Activated T-helper 1 cell treated with Interleukin-2 at 50 U/mL for 16 hours (primary cell): ENCODE results near the gene P2RX7.
"Not testable (repeated sequence)": the region's sequence is repeated elsewhere in the genome, so short reads cannot be mapped to it uniquely, and the experiment has no call there.

ENCODE experiments used
- DNase-seq: peaks from one replicate; pipeline ENCODE4 v3.0.0-alpha.2; 2020; ENCODE audit warnings: low read depth

Gene P2RX7

DNA sequence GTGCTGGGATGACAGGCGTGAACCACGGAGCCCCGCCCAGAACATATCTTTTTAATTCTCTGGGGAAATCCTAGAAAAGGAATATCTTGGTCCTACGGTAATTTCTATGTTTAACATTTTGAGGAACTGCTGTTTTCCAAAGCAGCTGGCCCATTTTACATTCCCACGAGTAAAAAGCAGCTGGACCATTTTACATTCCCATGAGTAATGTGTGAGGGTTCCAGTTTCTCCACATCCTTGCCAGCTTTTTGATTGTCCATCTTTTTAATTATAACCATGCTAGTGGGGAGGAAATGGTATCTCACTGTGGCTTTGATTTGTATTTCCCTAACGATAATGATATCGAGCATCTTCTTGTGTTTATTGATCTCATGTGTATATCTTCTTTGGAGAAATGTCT, 72.8 kb downstream of the P2RX7 start:
- DNase-seq = no peak

DNA sequence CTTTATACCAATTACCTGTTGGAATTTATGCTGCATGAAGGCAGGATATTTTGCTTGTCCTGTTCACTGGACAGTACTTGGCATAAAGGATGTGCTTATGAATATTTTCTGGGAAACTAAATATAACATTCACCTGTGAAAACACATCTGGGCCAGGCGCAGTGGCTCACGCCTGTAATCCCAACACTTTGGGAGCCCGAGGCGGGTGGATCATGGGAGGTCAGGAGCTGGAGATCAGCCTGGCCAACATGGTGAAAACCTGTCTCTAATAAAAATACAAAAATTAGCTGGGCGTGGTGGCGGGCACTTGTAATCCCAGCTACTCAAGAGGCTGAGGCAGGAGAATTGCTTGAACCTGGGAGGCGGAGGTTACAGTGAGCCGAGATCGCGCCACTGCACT, 75.9 kb downstream of the P2RX7 start:
- DNase-seq = not testable (repeated sequence)

DNA sequence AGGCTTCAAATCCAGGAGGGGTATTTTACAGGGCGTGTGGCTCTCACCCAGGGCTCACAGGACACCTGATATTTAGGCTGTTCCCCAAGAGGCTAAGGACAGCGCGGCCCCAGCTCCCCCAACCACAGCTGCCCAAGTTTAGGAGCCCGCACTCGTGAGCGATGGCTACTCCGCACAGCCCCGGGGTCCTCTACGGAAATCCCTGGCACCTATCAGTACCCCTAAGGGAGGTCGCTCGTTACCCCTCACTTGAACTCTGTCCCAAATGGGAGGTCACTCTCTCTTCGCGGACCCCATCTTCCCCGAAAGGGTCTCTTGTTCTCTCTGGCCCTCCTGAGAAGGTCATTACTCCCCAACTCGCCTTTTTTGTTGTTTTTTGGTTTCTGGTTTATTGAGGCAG, 76.5 kb downstream of the P2RX7 start:
- no peak for DNase-seq

DNA sequence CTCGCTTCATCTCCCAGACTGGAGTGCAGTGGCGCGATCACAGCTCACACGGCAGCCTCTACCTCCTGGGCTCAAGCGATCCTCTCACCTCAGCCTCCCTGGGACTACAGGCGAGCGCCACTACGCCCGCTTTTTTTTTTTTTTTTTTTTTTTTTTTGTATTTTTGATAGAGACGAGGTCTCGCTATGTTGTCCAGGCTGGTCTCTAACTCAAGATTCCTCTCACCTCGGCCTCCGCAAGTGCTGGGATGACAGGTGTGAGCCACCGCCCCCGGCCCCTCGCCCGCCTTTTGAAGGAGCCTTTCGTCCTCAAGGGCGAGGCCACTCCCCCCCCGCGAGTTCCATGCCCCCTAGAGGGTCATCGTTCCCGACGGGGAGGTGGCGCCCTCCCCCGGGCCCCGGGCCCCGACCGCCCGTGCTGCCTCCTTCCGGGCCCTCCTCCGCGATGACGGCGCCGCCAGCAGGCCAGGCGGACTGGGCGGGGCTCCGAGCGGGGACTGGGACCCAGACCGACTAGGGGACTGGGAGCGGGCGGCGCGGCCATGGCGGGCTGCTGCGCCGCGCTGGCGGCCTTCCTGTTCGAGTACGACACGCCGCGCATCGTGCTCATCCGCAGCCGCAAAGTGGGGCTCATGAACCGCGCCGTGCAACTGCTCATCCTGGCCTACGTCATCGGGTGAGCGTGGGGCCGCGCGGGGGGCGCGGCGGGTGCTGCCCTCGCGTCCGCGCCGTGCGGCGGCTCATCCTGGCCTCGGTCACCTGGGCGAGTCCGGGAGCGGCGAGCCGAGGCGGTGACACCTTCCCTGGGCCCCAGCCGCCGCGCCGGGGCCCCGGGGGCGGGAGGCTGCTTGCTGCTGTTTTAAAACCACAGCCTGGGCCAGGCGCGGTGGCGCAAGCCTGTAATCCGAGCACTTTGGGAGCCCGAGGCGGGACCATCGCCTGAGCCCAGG, 77.2 kb downstream of the P2RX7 start, which contains the start of gene P2RX4:
Gene P2RX4, plus strand, starts transcription at position 506 of the 949 bp plus-strand sequence. Its CDS starts 36 bp downstream, at position 542.
- DNase-seq = peak; percentile 78

DNA sequence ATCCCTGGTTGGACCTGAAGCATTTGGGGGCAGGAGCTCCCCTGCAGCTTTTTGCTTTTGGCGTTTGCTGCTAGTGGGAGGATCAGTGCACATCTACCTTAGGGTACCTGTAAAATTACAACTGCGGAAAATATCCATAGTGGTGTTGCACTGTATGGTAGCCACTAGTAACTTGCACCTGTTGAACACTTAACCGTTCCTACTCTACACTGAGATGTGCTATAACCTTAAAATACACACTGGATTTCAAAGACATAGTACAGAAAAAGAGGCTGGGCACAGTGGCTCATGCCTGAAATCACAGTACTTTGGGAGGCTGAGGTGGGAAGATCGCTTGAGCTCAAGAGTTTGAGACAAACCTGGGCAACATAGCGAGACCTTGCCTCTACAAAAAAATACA, 80.2 kb downstream of the P2RX7 start:
- no peak for DNase-seq

DNA sequence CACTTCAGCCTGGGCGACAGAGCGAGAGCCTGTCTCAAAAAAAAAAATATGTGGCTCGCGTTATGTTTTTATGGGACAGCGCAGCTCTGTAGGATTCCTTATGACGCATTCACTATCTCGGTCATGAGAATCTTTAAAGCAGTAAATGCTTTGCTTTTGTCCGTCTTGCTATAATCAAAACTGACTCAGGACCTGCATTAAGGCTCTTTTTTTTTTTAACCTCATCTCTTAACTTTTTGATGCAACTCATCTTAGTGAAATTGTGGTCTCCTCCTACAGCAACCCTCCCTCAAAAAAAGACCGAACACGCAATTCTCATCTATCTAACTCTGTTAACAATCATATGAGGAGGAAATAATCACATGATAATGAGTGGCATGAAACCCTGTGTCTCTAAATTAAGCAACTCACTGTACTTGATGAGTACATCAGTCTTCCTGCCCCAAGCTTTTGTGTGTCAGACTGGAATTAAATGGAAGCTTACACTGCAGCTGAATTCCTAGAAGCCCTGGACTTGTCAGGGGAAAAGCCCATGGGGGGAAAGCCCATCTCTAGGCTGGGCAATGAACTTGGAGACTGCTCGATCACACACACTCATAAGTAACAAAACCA, 81.6 kb downstream of the P2RX7 start:
- DNase-seq = no peak

DNA sequence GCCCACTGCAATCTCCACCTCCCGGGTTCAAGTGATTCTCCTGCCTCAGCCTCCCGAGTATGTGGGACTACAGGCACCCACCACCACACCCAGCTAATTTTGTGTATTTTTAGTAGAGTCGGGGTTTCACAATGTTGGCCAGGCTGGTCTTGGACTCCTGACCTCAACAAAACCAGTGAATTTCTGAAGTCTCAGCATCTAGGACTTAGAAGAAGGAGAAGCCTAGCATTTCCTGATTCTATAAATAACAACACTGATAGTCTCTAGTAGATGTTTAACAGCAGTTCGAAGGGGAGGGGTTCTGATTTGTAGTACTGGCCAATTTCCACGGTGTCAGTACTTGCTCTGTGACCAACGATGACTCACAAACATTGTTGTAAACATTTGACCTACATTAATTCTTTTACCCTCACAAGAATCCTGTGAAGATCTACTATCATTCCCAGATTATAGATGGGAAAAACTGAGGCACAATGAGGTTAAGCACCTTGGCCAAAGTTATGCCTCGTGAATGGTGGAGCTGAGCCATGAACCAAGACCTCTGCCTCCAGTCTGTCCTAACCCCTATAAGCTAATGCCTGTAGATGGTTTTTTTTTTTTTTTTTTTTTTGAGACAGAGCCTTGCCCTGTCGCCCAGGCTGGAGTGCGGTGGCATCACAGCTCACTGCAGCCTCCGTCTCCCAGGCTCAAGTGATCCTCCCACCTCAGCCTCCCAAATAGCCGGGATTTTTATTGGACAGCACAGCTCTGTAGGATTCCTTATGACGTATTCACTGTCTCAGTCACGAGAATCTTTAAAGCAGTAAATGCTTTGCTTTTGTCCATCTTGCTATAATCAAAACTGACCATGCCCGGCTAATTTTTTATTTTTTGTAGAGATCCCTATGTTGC, 82.4 kb downstream of the P2RX7 start:
- no peak for DNase-seq

DNA sequence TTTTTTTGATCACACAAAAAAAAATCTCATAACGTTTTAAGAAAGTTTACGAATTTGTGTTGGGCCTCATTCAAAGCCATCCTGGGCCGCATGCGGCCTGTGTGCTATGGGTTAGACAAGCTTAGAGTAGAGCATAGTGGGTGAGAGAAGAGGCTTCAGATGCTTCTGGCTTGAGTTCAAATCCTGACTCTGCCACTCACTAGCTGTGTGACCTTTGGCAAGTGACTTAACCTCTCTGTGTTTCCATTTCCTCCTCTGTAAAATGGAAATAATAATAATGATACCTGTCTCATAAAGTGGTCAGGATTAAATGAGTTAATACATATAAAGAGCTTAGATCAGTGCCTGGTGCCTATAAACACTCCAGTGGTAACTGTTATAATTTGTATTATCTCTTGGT, 83.4 kb downstream of the P2RX7 start:
- DNase-seq = no peak

DNA sequence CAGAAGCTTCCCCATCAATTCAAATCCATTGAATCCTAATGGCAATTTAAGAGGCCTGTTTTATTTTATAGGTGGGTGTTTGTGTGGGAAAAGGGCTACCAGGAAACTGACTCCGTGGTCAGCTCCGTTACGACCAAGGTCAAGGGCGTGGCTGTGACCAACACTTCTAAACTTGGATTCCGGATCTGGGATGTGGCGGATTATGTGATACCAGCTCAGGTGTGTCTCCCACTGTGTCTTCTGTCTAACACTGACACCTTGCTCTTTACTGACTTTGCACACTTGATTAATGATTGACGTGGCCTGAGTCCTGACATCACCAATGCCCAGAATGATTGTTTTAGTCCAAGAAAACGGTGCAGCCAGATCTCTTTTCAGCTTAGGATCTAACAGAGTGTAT, 84.4 kb downstream of the P2RX7 start:
- DNase-seq = no peak

DNA sequence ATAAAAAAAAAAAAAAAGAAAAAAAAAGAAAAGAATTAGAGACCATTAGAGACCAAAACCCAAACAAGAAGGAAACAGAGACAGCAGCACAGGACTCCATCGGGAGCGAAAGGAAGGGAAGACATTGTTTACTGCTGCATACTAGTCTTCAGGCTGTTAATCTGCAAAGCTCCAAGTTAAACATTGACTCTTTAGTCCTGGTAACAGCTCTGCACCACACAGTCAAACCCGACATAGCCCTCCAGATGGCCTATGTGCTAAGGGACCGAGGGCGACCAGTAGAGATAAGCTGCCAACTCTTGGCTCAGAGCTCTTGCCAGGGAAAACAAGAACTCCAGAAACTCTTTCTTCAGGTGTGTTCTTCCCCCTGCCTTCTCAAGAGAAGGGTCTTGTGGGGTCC, 85.1 kb downstream of the P2RX7 start:
- no peak for DNase-seq

DNA sequence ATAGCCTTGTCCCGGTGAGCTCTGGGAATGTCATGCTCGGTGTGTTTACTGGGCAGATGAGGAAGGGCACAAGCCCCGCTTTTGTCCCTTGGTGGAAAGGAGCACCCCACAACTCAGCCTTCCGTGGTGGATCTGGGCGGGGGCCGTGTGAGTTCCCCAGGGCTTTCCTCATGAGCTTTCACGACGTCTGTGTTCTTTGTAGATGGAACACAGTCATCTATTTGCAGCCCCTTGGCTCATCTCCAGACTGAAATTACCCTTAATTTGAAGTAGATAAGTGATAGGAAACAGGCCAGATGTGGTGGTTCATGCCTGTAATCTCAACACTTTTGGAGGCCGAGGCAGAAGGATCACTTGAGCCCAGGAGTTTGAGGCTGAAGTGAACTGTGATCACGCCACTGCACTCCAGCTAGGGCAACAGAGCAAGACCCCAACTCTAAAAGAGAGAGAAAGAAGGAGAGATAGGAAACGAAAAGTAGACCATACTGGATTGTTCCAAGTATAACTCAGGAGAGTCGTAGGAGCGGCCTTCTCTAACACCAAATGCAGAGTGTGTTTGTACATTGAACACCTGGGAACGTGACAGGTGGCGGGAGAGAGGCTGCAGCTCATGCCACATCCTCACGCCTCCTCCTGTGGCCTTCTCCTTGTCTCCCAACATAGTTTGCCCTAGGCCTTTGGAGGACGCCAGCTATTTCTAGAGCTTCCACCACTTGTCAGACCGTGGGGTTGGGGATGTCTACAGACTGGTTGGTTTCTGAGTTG, 86.1 kb downstream of the P2RX7 start:
- DNase-seq = no peak

DNA sequence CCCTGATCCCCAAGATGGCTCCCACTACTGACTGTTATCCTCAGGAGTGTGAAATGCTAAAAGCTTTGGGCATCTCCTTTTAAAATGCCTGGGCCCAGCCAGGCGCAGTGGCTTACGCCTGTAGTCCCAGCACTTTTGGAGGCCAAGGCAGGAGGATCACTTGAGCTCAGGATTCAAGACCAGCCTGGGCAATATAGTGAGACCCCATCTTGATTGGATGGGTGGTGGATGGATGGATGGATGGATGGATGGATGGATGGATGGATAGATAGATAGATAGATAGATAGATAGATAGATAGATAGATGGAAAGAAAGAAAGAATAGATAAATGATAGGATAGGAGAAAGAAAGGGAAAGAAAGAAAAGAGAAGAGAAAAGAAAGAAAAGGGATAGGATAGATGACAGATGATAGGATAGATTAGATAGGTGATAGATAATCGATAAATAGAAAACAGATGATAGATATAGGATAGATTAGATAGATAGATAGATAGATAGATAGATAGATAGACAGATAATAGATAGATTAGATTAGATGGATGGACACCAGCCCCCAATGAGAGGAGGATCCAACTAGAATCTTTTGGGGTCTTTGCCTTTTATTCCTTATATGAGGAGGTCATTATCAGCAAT, 86.8 kb downstream of the P2RX7 start:
- no peak for DNase-seq

DNA sequence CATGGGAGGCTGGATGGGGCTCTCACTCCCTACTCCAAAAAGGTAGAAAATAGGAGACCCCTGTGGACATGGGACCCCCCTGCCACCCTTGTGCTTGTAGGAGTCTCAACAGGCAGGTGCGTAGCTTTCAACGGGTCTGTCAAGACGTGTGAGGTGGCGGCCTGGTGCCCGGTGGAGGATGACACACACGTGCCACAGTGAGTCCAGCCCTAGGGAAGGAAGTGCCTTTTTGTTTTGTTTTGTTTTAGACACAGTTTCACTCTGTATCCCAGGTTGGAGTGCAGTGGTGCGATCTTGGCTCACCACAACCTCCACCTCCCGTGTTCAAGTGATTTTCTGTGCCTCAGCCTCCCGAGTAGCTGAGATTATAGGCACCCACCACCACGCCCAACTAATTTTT, 90.2 kb downstream of the P2RX7 start:
- no peak for DNase-seq

DNA sequence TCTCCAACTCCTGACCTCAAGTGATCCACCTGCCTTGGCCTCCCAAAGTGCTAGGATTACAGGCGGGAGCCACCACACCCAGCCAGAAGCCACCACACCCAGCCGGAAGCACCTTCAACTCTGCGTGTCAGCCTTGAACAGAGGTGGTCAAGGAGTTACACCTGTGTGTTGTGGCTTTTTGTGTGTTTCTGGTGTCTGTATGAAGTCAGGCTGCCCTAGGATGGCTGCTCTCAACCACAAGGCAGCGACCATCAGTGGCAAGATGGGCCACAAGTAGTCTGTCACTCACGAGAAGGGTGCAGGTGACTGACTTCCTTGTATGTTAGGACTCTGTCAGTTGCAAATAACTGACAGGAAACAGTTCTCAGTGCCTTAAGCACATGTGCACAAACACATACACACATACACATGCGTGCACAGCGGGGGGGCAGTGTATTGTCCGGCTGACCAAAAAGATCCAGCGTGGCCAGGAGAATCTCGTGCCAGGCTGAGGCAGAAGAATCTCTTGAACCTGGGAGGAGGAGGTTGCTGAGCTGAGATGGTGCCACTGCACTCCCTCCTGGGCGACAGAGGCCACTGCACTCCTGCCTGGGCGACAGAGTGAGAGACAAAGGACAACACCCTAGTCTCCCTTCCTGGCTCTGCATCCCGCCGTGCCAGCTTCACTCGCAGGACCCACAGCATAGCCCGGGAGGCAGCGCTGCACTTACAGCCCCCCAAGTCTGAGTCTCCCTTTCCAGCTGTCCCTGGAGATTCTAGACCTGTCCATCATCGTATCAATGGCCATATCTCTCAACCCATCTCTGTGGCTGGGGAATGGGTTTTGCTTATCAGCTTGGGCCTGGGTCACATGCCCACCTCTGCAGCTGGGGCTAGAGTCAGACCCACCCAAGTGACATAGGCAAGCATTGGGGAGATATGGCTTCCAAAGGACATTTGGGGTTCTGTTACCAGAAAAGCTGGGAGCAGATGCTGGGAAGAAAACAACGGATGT, 90.9 kb downstream of the P2RX7 start:
- peak; percentile 19 for DNase-seq

DNA sequence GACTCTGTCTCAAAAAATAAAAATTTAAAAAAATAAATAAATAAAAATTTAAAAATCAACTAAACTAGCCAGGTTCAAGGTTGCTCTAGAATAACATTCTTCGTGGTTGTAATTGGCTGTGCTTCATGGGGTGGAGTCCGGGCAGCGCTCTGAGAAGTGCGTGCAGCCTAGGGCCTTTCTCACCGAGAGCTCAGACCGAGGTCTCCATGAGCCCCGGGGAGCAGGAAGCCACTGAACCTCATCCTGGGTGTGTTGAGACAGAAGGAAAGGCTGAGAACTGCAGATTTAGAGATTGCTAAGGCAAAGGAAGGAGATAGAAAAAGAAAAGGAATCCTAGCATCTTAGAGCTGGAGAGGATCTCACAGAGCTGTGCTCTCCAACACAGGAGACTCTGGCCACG, 91.9 kb downstream of the P2RX7 start:
- DNase-seq = peak; percentile 45

DNA sequence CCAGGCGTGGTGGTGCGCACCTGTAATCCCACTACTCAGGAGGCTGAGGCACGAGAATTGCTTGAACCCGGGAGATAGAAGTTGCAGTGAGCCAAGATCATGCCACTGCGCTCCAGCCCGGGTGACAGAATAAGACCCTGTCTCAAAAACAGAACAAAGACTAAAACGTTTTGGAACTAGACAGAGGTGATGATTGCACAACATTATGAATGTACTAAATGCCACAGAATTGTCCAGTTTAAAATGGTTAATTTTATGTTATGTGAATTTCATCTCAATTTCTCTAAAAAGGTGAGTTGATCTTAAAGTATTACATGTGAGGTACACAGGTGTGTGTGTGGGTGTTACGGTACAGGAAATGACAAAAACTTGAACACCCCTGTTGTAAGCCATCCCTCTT, 93.7 kb downstream of the P2RX7 start:
- no peak for DNase-seq

DNA sequence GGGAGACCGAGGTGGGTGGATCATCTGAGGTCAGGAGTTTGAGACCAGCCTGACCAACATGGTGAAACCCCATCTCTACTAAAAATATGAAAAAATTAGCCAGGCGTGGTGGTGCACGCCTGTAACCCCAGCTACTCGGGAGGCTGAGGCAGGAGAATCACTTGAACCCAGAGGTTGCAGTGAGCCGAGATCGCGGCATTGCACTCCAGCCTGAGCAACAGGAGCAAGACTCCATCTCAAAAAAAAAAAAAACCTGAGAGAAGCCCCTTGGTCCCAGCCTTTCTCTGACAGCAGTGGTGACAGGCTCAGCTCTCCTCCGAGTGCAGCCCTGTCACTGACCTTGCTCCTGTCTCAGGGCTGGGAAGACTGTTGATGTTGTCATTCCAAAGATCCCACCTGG, 94.2 kb downstream of the P2RX7 start:
- DNase-seq = not testable (repeated sequence)

DNA sequence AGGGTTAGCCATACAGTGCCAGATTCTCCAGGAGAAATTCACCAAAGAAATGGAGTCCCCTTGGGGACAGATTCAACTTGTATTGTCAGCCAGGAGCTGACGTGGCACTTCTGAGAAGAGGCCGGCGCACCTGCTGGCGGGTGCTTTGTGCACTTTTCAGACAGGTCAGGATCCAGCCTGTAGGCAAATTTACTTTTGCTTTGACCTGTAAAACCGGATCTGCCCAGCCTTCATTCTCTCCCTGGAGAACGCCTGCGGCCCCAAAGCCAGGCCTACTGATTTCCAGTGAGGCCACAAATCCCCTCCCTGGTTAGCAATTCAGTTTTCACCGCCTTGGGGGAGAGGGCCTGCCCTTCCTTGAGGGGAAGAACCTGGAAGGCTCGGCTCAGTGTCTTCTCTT, 94.6 kb downstream of the P2RX7 start:
- no peak for DNase-seq

DNA sequence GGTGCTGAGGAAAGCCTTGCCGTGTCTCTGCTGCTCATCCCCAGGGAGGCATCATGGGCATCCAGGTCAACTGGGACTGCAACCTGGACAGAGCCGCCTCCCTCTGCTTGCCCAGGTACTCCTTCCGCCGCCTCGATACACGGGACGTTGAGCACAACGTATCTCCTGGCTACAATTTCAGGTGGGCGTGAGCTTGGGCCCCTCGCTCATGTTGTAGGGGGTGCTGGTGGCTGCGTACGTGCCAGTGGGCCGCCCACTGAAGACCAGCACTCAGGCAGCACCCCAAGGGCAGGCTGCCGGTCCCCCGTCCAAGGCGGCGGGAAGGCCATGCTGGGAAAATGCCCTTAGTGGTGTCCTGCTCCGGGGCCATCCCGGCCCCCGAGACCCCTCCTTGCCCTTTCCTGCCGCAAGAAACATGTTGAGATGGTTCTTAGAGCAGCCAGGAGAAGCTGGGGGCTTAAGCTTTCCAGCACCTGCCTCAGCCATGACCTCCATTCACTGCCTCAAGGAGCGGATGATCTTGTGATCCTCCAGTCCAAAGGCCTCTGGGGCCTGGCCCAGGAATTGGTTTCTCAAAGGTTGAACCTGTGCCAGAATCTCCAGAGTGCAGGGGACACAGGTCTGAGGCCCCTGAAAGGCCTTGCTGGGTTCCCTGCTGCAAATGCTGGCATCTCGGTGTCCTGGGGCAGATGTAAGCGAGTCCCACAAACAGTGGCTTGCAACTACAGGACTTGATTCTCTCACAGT, 96.4 kb downstream of the P2RX7 start:
- no peak for DNase-seq
